IMR-90 (cell line): ENCODE measurements around the gene SHC4. TPM values are rescaled to one million over a fixed set of nuclear protein-coding genes. Genes with fewer than 3 reads are reported as not detected.

Source experiments
- ATAC-seq: fragments of 200-7000 bp; cut with Tn5 transposase; 2 replicates; pipeline ENCODE4 v1.9.1; 2020; ENCODE audit warnings: low read depth, mild to moderate bottlenecking, moderate library complexity
- BruUV-seq: library from RNA; stranded (reverse); fragments of 400-500 nt; replicated peaks from 2 replicates; lab custom pipeline; 2021; lab: Mats Ljungman, UMichigan
- CTCF ChIA-PET: fragments of 300-600 bp; formaldehyde crosslinking; extraction: SDS; loops from one replicate; lab custom pipeline; 2021; ENCODE audit warnings: antibody characterized with exemption; lab: Yijun Ruan, JAX
- POLR2A ChIA-PET: fragments of 300-600 bp; sonication (Branson Sonifier 250); formaldehyde crosslinking; loops from one replicate; lab custom pipeline; 2022; ENCODE audit warnings: antibody characterized with exemption; ENCODE audit not compliant: unreplicated experiment; lab: Charles Lee
- DNase-seq: peaks from one replicate; pipeline ENCODE4 v3.0.0; 2013
- H2AFZ ChIP-seq: replicated peaks from 2 replicates; pipeline ENCODE3; 2013; ENCODE audit warnings: low read length, mild to moderate bottlenecking; ENCODE audit not compliant: poor library complexity
- H2AK5ac ChIP-seq: 2 replicates; pipeline ENCODE4 v1.6.1; 2013; ENCODE audit warnings: low read depth, low read length, inconsistent platforms
- H2AK9ac ChIP-seq: replicated peaks from 2 replicates; pipeline ENCODE3; 2013; ENCODE audit warnings: mild to moderate bottlenecking, low read depth, low read length, moderate library complexity; ENCODE audit not compliant: poor library complexity
- H2BK120ac ChIP-seq: 2 replicates; pipeline ENCODE4 v1.6.1; 2013; ENCODE audit warnings: low read depth, low read length, inconsistent platforms
- H2BK15ac ChIP-seq: 3 replicates; pipeline ENCODE4 v1.6.1; 2013; ENCODE audit warnings: low read depth, low read length, inconsistent platforms
- H2BK20ac ChIP-seq: 2 replicates; pipeline ENCODE4 v1.6.1; 2013; ENCODE audit warnings: low read depth, mild to moderate bottlenecking, inconsistent platforms, low read length, moderate library complexity
- H2BK5ac ChIP-seq: 2 replicates; pipeline ENCODE4 v1.6.1; 2013; ENCODE audit warnings: mild to moderate bottlenecking, low read depth, low read length, inconsistent platforms; ENCODE audit not compliant: poor library complexity, severe bottlenecking
- H3K14ac ChIP-seq: replicated peaks from 2 replicates; pipeline ENCODE4 v1.6.1; 2013; ENCODE audit warnings: low read depth, low read length, inconsistent platforms
- H3K18ac ChIP-seq: 2 replicates; pipeline ENCODE4 v1.6.1; 2013; ENCODE audit warnings: low read depth, low read length, control low read depth
- H3K23ac ChIP-seq: 2 replicates; pipeline ENCODE4 v1.6.1; 2013; ENCODE audit warnings: low read depth, low read length, inconsistent platforms
- H3K27ac ChIP-seq: 2 replicates; pipeline ENCODE4 v1.5.1; 2013; ENCODE audit warnings: mild to moderate bottlenecking, control low read depth, low read length; ENCODE audit not compliant: insufficient read depth
- H3K27me3 ChIP-seq: 2 replicates; pipeline ENCODE4 v1.6.1; 2013; ENCODE audit warnings: low read length; ENCODE audit not compliant: control insufficient read depth, insufficient read depth
- H3K36me3 ChIP-seq: 2 replicates; pipeline ENCODE4 v1.6.1; 2013; ENCODE audit warnings: low read length, mixed read lengths; ENCODE audit not compliant: control insufficient read depth, insufficient read depth
- H3K4ac ChIP-seq: 2 replicates; pipeline ENCODE4 v1.6.1; 2013; ENCODE audit warnings: low read depth, low read length, inconsistent platforms
- H3K4me1 ChIP-seq: 2 replicates; pipeline ENCODE4 v1.6.1; 2013; ENCODE audit warnings: low read length, mixed read lengths; ENCODE audit not compliant: control insufficient read depth, insufficient read depth
- H3K4me2 ChIP-seq: 2 replicates; pipeline ENCODE4 v1.6.1; 2013; ENCODE audit warnings: low read depth, mild to moderate bottlenecking, control low read depth, low read length, moderate library complexity
- H3K4me3 ChIP-seq: 2 replicates; pipeline ENCODE4 v1.5.1; 2013; ENCODE audit warnings: low read depth, mild to moderate bottlenecking, control low read depth, low read length, moderate library complexity; ENCODE audit not compliant: insufficient read depth
- H3K56ac ChIP-seq: 2 replicates; pipeline ENCODE4 v1.6.1; 2013; ENCODE audit warnings: low read length, inconsistent platforms; ENCODE audit not compliant: insufficient read depth; ENCODE audit errors: extremely low read depth
- H3K79me1 ChIP-seq, 2 experiments: 2 replicates each; pipeline ENCODE4 v1.6.1; 2013; ENCODE audit warnings: low read length in 2 of 2, inconsistent platforms in 1 of 2, low read depth in 1 of 2
- H3K9ac ChIP-seq: 2 replicates; pipeline ENCODE4 v1.6.1; 2013; ENCODE audit warnings: low read depth, low read length, control low read depth
- H3K9me1 ChIP-seq: 2 replicates; pipeline ENCODE4 v1.6.1; 2013; ENCODE audit warnings: low read length, inconsistent platforms; ENCODE audit not compliant: insufficient read depth
- H3K9me3 ChIP-seq: 2 replicates; pipeline ENCODE4 v1.6.1; 2013; ENCODE audit warnings: low read length; ENCODE audit not compliant: control insufficient read depth, insufficient read depth
- H4K20me1 ChIP-seq: 2 replicates; pipeline ENCODE4 v1.6.1; 2013; ENCODE audit warnings: low read length, inconsistent platforms; ENCODE audit not compliant: insufficient read depth
- H4K5ac ChIP-seq: 2 replicates; pipeline ENCODE4 v1.6.1; 2013; ENCODE audit warnings: mild to moderate bottlenecking, low read depth, low read length, control low read depth
- H4K8ac ChIP-seq, 2 experiments: 2 replicates each; pipeline ENCODE4 v1.6.1; 2013; ENCODE audit warnings: low read depth in 2 of 2, low read length in 2 of 2, control low read depth in 1 of 2, inconsistent platforms in 1 of 2
- H4K91ac ChIP-seq: 2 replicates; pipeline ENCODE4 v1.6.1; 2013; ENCODE audit warnings: low read depth, low read length, inconsistent platforms; ENCODE audit not compliant: insufficient read depth
- BHLHE40 ChIP-seq: fragments of 150-350 bp; IDR thresholded peaks from 2 replicates; pipeline ENCODE4 v1.6.1; 2016; ENCODE audit warnings: mild to moderate bottlenecking, low read depth, low read length
- CEBPB ChIP-seq: IDR thresholded peaks from 2 replicates; pipeline ENCODE4 v1.6.1; 2012; ENCODE audit warnings: low read depth, low read length, improper control_type of control experiment
- CHD1 ChIP-seq: IDR thresholded peaks from 2 replicates; pipeline ENCODE4 v1.6.1; 2012; ENCODE audit warnings: low read depth, low read length, improper control_type of control experiment
- FOS ChIP-seq: fragments of 150-350 bp; IDR thresholded peaks from 2 replicates; pipeline ENCODE4 v1.6.1; 2016; ENCODE audit warnings: low read depth, low read length
- MAFK ChIP-seq: IDR thresholded peaks from 2 replicates; pipeline ENCODE4 v1.6.1; 2012; ENCODE audit warnings: low read depth, low read length, improper control_type of control experiment
- MAZ ChIP-seq: IDR thresholded peaks from 2 replicates; pipeline ENCODE4 v1.6.1; 2012; ENCODE audit warnings: low read depth, mild to moderate bottlenecking, low read length, improper control_type of control experiment, moderate library complexity, borderline replicate concordance
- MXI1 ChIP-seq: IDR thresholded peaks from 2 replicates; pipeline ENCODE4 v1.6.1; 2012; ENCODE audit warnings: low read depth, mild to moderate bottlenecking, low read length, moderate library complexity, borderline replicate concordance
- POLR2A ChIP-seq: IDR thresholded peaks from 2 replicates; pipeline ENCODE4 v1.6.1; 2012; ENCODE audit warnings: mild to moderate bottlenecking, low read depth, low read length
- RCOR1 ChIP-seq: IDR thresholded peaks from 2 replicates; pipeline ENCODE4 v1.6.1; 2012; ENCODE audit warnings: mild to moderate bottlenecking, low read length, improper control_type of control experiment; ENCODE audit not compliant: insufficient replicate concordance
- RFX5 ChIP-seq: IDR thresholded peaks from 2 replicates; pipeline ENCODE4 v1.8.0; 2012; ENCODE audit warnings: low read depth, mild to moderate bottlenecking, low read length, moderate library complexity
- SMC3 ChIP-seq: fragments of 150-350 bp; IDR thresholded peaks from 2 replicates; pipeline ENCODE4 v1.6.1; 2016; ENCODE audit warnings: low read depth, mild to moderate bottlenecking, antibody characterized with exemption, low read length, moderate library complexity
- WGBS, 2 experiments: methylation state at CpG; one replicate each; pipeline versions ENCODE4 v1.1.5 to v1.1.7; 2013; ENCODE audit warnings: missing lambda C conversion rate in 2 of 2; ENCODE audit not compliant: insufficient read length in 1 of 2; ENCODE audit errors: extremely low coverage in 2 of 2; 5-methylcytosine and 5-hydroxymethylcytosine counted together
- dilution Hi-C: fragments of 300-500 bp; cut with HindIII; formaldehyde crosslinking; loops from one replicate; pipeline ENCODE4 v1.14.3; 2018; ENCODE audit warnings: low sequenced_read_pairs; ENCODE audit not compliant: unreplicated experiment
- in situ Hi-C: fragments of 300-500 bp; cut with MboI; formaldehyde crosslinking; loops from 3 replicates; pipeline ENCODE4 v1.14.3; 2019; ENCODE audit warnings: low sequenced_read_pairs, inconsistent platforms, mixed read lengths
- intact Hi-C: fragments of 100-400 bp; cut with micrococcal nuclease; formaldehyde crosslinking; loops from 2 replicates; pipeline ENCODE4 v1.10.0; 2022
- polyA plus RNA-seq, 3 experiments: library from polyadenylated mRNA; depleted of rRNA; stranded (reverse); fragments of >200 nt; gene quantifications; 2 replicates each; pipeline ENCODE4 v1.2.3, GENCODE V29; 2012; ENCODE audit warnings: low replicate concordance in 1 of 3
- total RNA-seq: library from RNA; depleted of rRNA; stranded (reverse); fragments of >200 nt; gene quantifications from 2 replicates; pipeline ENCODE4 v1.2.3, GENCODE V29; 2012
- TF ChIP-seq, protein P1 (sequence below): conservative IDR thresholded peaks from 2 replicates; pipeline ENCODE4 v1.5.1; 2012; ENCODE audit warnings: mild to moderate bottlenecking, low read depth, low read length, improper control_type of control experiment
- TF ChIP-seq, protein P2 (sequence below): fragments of 150-350 bp; IDR thresholded peaks from 2 replicates; pipeline ENCODE4 v1.6.1; 2016; ENCODE audit warnings: low read depth, mild to moderate bottlenecking, low read length, moderate library complexity, borderline replicate concordance
- TF ChIP-seq, protein P3 (sequence below): fragments of 150-350 bp; IDR thresholded peaks from 2 replicates; pipeline ENCODE4 v1.6.1; 2017; ENCODE audit warnings: mild to moderate bottlenecking, antibody characterized with exemption, low read length, low read depth

The SHC4 gene
- total and polyA plus RNA-seq, 2 of the 4 experiments (the other 2 are of a cell fraction), result 0.91 to 2.7 TPM

DNA sequence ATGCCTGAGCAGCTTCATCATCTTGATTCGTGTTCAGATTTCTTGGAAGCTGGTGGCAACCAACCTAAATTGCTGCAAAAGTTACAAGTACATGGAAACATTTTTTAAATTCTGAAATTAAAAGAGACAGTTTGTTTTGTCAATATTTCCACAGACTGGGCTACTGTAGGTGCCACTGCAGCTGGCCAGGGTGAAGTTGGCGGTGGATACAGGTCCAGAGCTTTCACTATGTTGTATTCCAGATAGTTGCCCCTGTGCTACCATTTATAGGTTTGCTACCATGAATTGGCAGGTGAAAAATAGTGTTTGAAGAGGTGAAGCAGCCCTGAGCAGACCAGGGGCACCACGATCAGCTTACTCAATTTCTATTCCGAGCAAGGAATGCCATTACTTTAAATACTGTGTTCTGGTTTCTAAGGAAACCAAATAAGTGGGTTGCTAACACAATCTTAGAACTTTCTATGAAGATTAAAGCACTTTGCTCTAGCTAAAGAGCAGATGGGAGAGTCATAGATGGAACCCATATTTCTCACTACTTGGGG lies 21.2 kb upstream of the SHC4 start:
- no peak overlapping the region for H3K4me2 ChIP-seq
- H2BK120ac ChIP-seq, result no peak overlapping the region
- peaks cover 6% of the 10 kb centered on the region for H3K36me3 ChIP-seq
- no peak overlapping the region for H4K5ac ChIP-seq
- H3K9me1 ChIP-seq, result no peaks in the 10 kb centered on the region; the same call in 1 of the 2 replicates
- WGBS, 2 experiments, result 67% methylated on average over 1 of the region's 4 CpGs; no CpG with 5 or more reads in 1 of the 2 experiments
- H2AFZ ChIP-seq, result no peak overlapping the region
- no peak overlapping the region for H2BK15ac ChIP-seq
- TF ChIP-seq POLR2A (no peak), CEBPB (no peak), CHD1 (no peak), BHLHE40 (no peak), FOS (no peak), SMC3 (no peak), MAFK (no peak), RFX5 (no peak), MAZ (no peak), RCOR1 (no peak), MXI1 (no peak)
- TF ChIP-seq, protein P1, sequence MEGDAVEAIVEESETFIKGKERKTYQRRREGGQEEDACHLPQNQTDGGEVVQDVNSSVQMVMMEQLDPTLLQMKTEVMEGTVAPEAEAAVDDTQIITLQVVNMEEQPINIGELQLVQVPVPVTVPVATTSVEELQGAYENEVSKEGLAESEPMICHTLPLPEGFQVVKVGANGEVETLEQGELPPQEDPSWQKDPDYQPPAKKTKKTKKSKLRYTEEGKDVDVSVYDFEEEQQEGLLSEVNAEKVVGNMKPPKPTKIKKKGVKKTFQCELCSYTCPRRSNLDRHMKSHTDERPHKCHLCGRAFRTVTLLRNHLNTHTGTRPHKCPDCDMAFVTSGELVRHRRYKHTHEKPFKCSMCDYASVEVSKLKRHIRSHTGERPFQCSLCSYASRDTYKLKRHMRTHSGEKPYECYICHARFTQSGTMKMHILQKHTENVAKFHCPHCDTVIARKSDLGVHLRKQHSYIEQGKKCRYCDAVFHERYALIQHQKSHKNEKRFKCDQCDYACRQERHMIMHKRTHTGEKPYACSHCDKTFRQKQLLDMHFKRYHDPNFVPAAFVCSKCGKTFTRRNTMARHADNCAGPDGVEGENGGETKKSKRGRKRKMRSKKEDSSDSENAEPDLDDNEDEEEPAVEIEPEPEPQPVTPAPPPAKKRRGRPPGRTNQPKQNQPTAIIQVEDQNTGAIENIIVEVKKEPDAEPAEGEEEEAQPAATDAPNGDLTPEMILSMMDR, result no peak
- TF ChIP-seq, protein P2, sequence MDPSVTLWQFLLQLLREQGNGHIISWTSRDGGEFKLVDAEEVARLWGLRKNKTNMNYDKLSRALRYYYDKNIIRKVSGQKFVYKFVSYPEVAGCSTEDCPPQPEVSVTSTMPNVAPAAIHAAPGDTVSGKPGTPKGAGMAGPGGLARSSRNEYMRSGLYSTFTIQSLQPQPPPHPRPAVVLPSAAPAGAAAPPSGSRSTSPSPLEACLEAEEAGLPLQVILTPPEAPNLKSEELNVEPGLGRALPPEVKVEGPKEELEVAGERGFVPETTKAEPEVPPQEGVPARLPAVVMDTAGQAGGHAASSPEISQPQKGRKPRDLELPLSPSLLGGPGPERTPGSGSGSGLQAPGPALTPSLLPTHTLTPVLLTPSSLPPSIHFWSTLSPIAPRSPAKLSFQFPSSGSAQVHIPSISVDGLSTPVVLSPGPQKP, result no peak
- TF ChIP-seq, protein P3, sequence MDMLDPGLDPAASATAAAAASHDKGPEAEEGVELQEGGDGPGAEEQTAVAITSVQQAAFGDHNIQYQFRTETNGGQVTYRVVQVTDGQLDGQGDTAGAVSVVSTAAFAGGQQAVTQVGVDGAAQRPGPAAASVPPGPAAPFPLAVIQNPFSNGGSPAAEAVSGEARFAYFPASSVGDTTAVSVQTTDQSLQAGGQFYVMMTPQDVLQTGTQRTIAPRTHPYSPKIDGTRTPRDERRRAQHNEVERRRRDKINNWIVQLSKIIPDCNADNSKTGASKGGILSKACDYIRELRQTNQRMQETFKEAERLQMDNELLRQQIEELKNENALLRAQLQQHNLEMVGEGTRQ, result no peak
- H3K9me3 ChIP-seq, result no peaks in the 10 kb centered on the region
- peaks cover 3% of the 10 kb centered on the region for H3K4me1 ChIP-seq
- DNase-seq, result peak; percentile 19
- no peak overlapping the region for H4K91ac ChIP-seq
- no peaks in the 10 kb centered on the region for H3K27me3 ChIP-seq
- no peak overlapping the region for H3K56ac ChIP-seq
- H4K8ac ChIP-seq, result no peak overlapping the region
- H2AK5ac ChIP-seq, result no peak overlapping the region
- H3K9ac ChIP-seq, result no peak overlapping the region
- ChIA-PET CTCF (interaction anchor here (0.7 to 1.5 kb wide), 2 partner anchors 9 to 83 kb away, joined by 4 to 12 read pairs; no protein-coding TSS in a partner anchor), POLR2A (no interaction called here)
- no peak overlapping the region for H3K27ac ChIP-seq
- H2BK5ac ChIP-seq, result no peak overlapping the region
- H2BK20ac ChIP-seq, result no peak overlapping the region
- no peaks in the 10 kb centered on the region for H3K79me1 ChIP-seq
- H3K18ac ChIP-seq, result no peak overlapping the region
- ATAC-seq, result peak; percentile 27
- H2AK9ac ChIP-seq, result no peak overlapping the region
- H3K4me3 ChIP-seq, result no peak overlapping the region
- no TSS peak for BruUV-seq
- dilution Hi-C loops, result no loop called here
- no peak overlapping the region for H3K4ac ChIP-seq
- H4K20me1 ChIP-seq, result no peaks in the 10 kb centered on the region
- H3K14ac ChIP-seq, result no peak overlapping the region
- in situ Hi-C loops, result no loop called here
- no peak overlapping the region for H3K23ac ChIP-seq
- intact Hi-C loops, result no loop called here
